ENCODE results near the gene PAX5. TPM values are rescaled to one million over a fixed set of nuclear protein-coding genes. Genes with fewer than 3 reads are reported as not detected.
A peak's percentile ranks its signal among the peaks of the same experiment; 100 is the strongest.
"Not testable (repeated sequence)": the region's sequence is repeated elsewhere in the genome, so short reads cannot be mapped to it uniquely, and the experiment has no call there.

Gene PAX5
- total RNA-seq, 1 experiment from 2014 or later, result 0.39 TPM

DNA sequence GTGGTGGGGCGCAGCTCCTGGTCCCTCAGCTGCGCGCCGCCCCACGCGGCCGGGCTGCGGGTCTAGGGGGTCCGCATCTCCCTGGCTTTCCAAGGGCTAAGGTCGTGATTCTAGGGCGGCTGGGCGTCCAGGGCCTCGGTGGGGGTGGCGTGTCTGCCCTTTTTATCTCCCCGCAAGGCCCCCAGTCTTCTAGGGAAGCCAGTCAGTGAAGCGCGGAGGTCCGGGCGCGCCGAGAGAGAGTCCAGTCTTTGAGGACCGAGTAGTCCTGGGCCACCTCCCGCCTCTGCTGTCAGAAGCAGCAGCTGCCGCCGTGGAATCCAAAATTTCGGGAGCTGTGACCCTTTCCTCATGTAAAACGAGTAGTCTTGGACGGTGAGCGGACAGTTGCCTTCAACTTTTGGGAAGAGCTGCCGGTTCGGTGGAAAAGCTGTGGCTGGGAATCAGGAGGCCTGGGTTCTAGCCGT is 46.1 kb upstream of the PAX5 start:
- not testable (repeated sequence) for H2BK120ac ChIP-seq (ENCODE audit: low read depth, low read length, poor library complexity, severe bottlenecking); H4K5ac ChIP-seq (ENCODE audit: insufficient read length, low read depth, low read length); H2BK20ac ChIP-seq (ENCODE audit: low read depth, low read length, poor library complexity, severe bottlenecking); H4K20me1 ChIP-seq (ENCODE audit: control insufficient read depth, insufficient read depth, insufficient read length); H4K8ac ChIP-seq (replicated peaks; ENCODE audit: insufficient read length, low read depth, low read length); H3K4me1 ChIP-seq (ENCODE audit: insufficient read depth, low read length); H2AK5ac ChIP-seq (ENCODE audit: insufficient read length, low read length); H3K14ac ChIP-seq (ENCODE audit: insufficient read depth, low read length); H3K27ac ChIP-seq (ENCODE audit: insufficient read length, low read depth, low read length); H3K36me3 Mint-ChIP-seq (ENCODE audit: insufficient read depth in 1 of 3, low read depth in 3 of 3); H3K9me3 ChIP-seq (ENCODE audit: control insufficient read depth, low read depth, low read length); H4K91ac ChIP-seq (ENCODE audit: insufficient read length, low read depth, low read length); H3K79me2 ChIP-seq (ENCODE audit: insufficient read depth, low read length); H3K27me3 ChIP-seq (ENCODE audit: insufficient read depth, low read length); H3K18ac ChIP-seq (ENCODE audit: insufficient read length, low read depth, low read length); H3K4ac ChIP-seq (ENCODE audit: low read depth, low read length); H2BK12ac ChIP-seq (ENCODE audit: insufficient read length, low read depth, low read length); H2BK5ac ChIP-seq (ENCODE audit: insufficient read length, low read length); H2BK15ac ChIP-seq (ENCODE audit: low read depth, low read length); H3T11ph ChIP-seq (ENCODE audit: low read length); H3K9me3 Mint-ChIP-seq; H3K79me1 ChIP-seq (ENCODE audit: insufficient read depth, low read depth, low read length, poor library complexity, severe bottlenecking); H3K23me2 ChIP-seq (ENCODE audit: insufficient read length, low read depth, low read length, poor library complexity, severe bottlenecking); H3K23ac ChIP-seq (ENCODE audit: insufficient read length, low read depth, low read length); H2AFZ ChIP-seq (ENCODE audit: low read length); H3K56ac ChIP-seq (ENCODE audit: insufficient read length, low read depth, low read length); DNase-seq
- Mint-ChIP-seq H3K4me1 (peaks cover 15 to 21% of the 10 kb centered on the region in 2 experiments), H3K27me3 (ENCODE audit: low read depth) (peaks cover 14% of the 10 kb centered on the region), H3K4me3 (peak overlapping the region; percentile 92 to 97), H3K27ac (peak overlapping the region in 2 of 3 experiments; percentile 84 to 91; a peak in 5 of 7 replicates)
- no CpG with 5 or more reads among the region's 32 CpGs for WGBS (ENCODE audit: extremely low coverage, insufficient read length, low lambda C conversion rate)
- Histone ChIP-seq H3K9ac (ENCODE audit: extremely low read depth, insufficient read length, low read length) (peak overlapping the region; percentile 28), H3K4me2 (ENCODE audit: insufficient read depth, insufficient read length, low read length) (peak overlapping the region; percentile 21)
